Left renal pelvis (tissue), 4 donors: ENCODE data around the gene TM7SF2. TPM values are rescaled to one million over a fixed set of nuclear protein-coding genes. Genes with fewer than 3 reads are reported as not detected.

Experiments
- DNase-seq, 4 donors: peaks; one replicate each; pipeline ENCODE4 v3.0.0-alpha.2; 2013; ENCODE audit warnings: low read depth in 4 of 4, low spot score in 3 of 4
- polyA plus RNA-seq, 4 donors: library from polyadenylated mRNA; unstranded; fragments of 120-200 nt; gene quantifications; one replicate each; pipeline ENCODE4 v1.2.1, GENCODE V29; 2013; ENCODE audit not compliant: insufficient read length in 4 of 4

Gene TM7SF2
- 10 to 100 TPM; 17.7 to 97.1 (median 70.3) TPM for polyA plus RNA-seq

- DNase-seq: peak in 2 of 4 donors; percentile 89 to 90
These were observed at the start of gene TM7SF2 for GRCh38 chr11:65111744-65112545. Gene TM7SF2 (plus strand): TSS chr11:65111872. CDS start chr11:65112016, 144 bp downstream.

- DNase-seq: no peak
These were observed 48.1 kb upstream of the TM7SF2 start for GRCh38 chr11:65063532-65063931.

- DNase-seq: no peak
These were observed 46.8 kb upstream of the TM7SF2 start for GRCh38 chr11:65064847-65065240.

- no peak for DNase-seq
These were observed 45.8 kb upstream of the TM7SF2 start for GRCh38 chr11:65065851-65066250.

- no peak for DNase-seq
These were observed 45.4 kb upstream of the TM7SF2 start for GRCh38 chr11:65066315-65066714.

GRCh38 chr11:65066805-65067291 is 44.8 kb upstream of the TM7SF2 start:
- DNase-seq: no peak

GRCh38 chr11:65067446-65067845 is 44.2 kb upstream of the TM7SF2 start:
- no peak for DNase-seq

GRCh38 chr11:65069217-65069616 is 42.5 kb upstream of the TM7SF2 start:
- no peak for DNase-seq

- no peak for DNase-seq
These were observed 39.6 kb upstream of the TM7SF2 start for GRCh38 chr11:65071907-65072630.

GRCh38 chr11:65072631-65072966 is 39.1 kb upstream of the TM7SF2 start:
- no peak for DNase-seq

GRCh38 chr11:65077451-65077850 is 34.2 kb upstream of the TM7SF2 start:
- no peak for DNase-seq

- no peak for DNase-seq
These were observed 33.5 kb upstream of the TM7SF2 start for GRCh38 chr11:65078151-65078550.

- DNase-seq: no peak
These were observed 32.8 kb upstream of the TM7SF2 start for GRCh38 chr11:65078786-65079342.

GRCh38 chr11:65083134-65083833 is 28.4 kb upstream of the TM7SF2 start:
- no peak for DNase-seq

GRCh38 chr11:65083834-65084597 is 27.7 kb upstream of the TM7SF2 start, which contains the start of the genes CDCA5 and ZFPL1:
Gene CDCA5 (minus strand): TSS chr11:65084040. CDS start chr11:65083978, 62 bp downstream.
Gene ZFPL1 (plus strand): TSS chr11:65084222. CDS start chr11:65084699, 477 bp downstream.
- peak; percentile 85 to 92 (median 88) for DNase-seq

- no peak for DNase-seq
These were observed 26.9 kb upstream of the TM7SF2 start for GRCh38 chr11:65084598-65085375.

GRCh38 chr11:65085446-65085845 is 26.2 kb upstream of the TM7SF2 start:
- no peak for DNase-seq

GRCh38 chr11:65086809-65087208 is 24.9 kb upstream of the TM7SF2 start:
- no peak for DNase-seq

- no peak for DNase-seq
These were observed 24.5 kb upstream of the TM7SF2 start for GRCh38 chr11:65087216-65087615.
